ENCODE data around the gene C19orf33. TPM values are rescaled to one million over a fixed set of nuclear protein-coding genes. Genes with fewer than 3 reads are reported as not detected.

C19orf33 gene
- total RNA-seq, 1 donor = 1.3 TPM

DNA sequence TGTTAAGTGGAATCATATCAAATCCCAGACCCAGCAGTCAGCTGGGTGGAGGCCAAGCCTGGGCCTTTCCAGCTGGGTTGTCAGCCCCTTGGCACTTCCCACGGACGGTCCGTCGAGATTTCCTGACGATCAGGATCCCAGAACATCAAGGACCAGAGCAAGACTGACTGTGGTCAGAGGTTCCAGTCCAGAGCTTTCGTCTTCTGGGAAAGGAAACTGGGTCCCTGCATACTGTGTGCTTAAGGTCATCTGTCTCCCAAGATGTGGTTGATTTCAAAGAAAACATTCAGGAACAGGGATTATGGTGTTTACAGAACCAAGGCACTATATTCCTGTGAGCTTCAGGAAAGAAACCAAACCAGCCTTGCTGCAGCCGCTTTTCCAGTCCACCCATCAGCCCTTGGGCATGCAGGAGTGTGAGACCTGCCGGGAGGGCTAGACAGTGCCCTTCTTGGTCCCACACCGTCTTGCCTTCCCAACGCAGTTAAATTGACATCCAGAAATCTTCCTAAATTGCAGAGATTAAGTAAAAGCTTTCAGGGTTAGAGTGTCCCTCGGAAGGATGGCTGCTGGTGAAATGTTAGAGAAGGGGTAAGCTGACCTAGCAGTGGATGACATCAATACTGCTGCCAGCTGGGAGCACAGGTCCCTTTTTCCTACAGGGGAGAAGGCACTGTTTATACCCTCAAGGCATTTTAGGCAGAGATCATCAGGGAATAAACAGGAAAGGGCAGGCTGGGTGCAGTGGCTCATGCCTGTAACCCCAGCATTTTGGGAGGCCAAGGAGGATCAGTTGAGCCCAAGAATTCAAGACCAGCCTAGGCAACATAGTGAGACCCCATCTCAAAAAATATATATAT, 5.0 kb upstream of the C19orf33 start:
- TF ChIP-seq, protein P1, sequence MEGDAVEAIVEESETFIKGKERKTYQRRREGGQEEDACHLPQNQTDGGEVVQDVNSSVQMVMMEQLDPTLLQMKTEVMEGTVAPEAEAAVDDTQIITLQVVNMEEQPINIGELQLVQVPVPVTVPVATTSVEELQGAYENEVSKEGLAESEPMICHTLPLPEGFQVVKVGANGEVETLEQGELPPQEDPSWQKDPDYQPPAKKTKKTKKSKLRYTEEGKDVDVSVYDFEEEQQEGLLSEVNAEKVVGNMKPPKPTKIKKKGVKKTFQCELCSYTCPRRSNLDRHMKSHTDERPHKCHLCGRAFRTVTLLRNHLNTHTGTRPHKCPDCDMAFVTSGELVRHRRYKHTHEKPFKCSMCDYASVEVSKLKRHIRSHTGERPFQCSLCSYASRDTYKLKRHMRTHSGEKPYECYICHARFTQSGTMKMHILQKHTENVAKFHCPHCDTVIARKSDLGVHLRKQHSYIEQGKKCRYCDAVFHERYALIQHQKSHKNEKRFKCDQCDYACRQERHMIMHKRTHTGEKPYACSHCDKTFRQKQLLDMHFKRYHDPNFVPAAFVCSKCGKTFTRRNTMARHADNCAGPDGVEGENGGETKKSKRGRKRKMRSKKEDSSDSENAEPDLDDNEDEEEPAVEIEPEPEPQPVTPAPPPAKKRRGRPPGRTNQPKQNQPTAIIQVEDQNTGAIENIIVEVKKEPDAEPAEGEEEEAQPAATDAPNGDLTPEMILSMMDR (IDR thresholded peaks at IDR 0.05; ENCODE audit: insufficient read depth, low read depth, low read length) = no peak
- no peak overlapping the region for H3K4me3 ChIP-seq (ENCODE audit: low read depth, low read length)
- DNase-seq (ENCODE audit: low read depth) = peak; percentile 99

- TF ChIP-seq, protein P1 (IDR thresholded peaks at IDR 0.05; ENCODE audit: insufficient read depth, low read depth, low read length) = no peak
- no peak overlapping the region for H3K4me3 ChIP-seq (ENCODE audit: low read depth, low read length)
- no peak for DNase-seq (ENCODE audit: low read depth)
Observed at GRCh38 chr19:38304352-38304865, 358 bp downstream of the C19orf33 start.

GRCh38 chr19:38304866-38305429, 897 bp downstream of the C19orf33 start:
- TF ChIP-seq, protein P1 (IDR thresholded peaks at IDR 0.05; ENCODE audit: insufficient read depth, low read depth, low read length) = no peak
- peak overlapping the region; percentile 29 for H3K4me3 ChIP-seq (ENCODE audit: low read depth, low read length)
- peak; percentile 88 for DNase-seq (ENCODE audit: low read depth)

- DNase-seq (ENCODE audit: low read depth) = no peak
- TF ChIP-seq, protein P1 (IDR thresholded peaks at IDR 0.05; ENCODE audit: insufficient read depth, low read depth, low read length) = no peak
- H3K4me3 ChIP-seq (ENCODE audit: low read depth, low read length) = no peak overlapping the region
Observed at GRCh38 chr19:38306236-38306635, 2.2 kb downstream of the C19orf33 start.

GRCh38 chr19:38307076-38307475, 3.0 kb downstream of the C19orf33 start:
- DNase-seq (ENCODE audit: low read depth) = no peak
- no peak overlapping the region for H3K4me3 ChIP-seq (ENCODE audit: low read depth, low read length)
- TF ChIP-seq, protein P1 (IDR thresholded peaks at IDR 0.05; ENCODE audit: insufficient read depth, low read depth, low read length) = no peak

DNA sequence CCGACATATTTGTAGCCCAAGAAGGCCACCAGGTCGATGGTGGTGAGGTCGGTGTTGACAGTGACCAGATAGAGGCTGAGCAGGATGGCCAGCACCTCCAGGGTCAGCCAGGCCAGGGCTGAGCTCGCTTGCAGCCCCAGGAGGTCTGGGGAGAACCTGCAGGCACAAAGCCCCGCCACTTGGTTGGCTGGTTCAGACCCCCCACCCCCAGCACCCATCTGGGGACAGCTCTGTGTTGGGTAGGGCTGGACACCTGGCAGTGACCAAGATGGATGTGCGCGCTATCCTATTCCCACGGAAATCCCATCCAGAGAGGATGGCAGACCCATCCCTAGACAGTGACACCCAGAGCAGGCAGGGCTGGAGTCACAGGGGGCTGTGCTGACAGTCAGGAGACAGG, 3.5 kb downstream of the C19orf33 start:
- TF ChIP-seq, protein P1 (IDR thresholded peaks at IDR 0.05; ENCODE audit: insufficient read depth, low read depth, low read length) = no peak
- no peak overlapping the region for H3K4me3 ChIP-seq (ENCODE audit: low read depth, low read length)
- DNase-seq (ENCODE audit: low read depth) = no peak
